ENCODE measurements around the gene RILPL2. TPM values are rescaled to one million over a fixed set of nuclear protein-coding genes. Genes with fewer than 3 reads are reported as not detected.
"Not testable (repeated sequence)": the region's sequence is repeated elsewhere in the genome, so short reads cannot be mapped to it uniquely, and the experiment has no call there.

Gene RILPL2
- total RNA-seq, 4 donors from 2014 or later, result 5.4 to 7.6 (median 5.8) TPM

- peaks cover 27 to 37% (median 35%) of the 10 kb centered on the region in 4 donors for H3K4me1 ChIP-seq
- H3K4me3 ChIP-seq, result peak overlapping the region; percentile 83 to 91 (median 88)
- H3K27me3 ChIP-seq, result no peaks in the 10 kb centered on the region
- intact Hi-C loops (cut with DNase I), result no loop called here
- peak overlapping the region; percentile 86 to 96 (median 87) for H3K27ac ChIP-seq (replicated peaks in 1 of 4)
- no peak for DNase-seq (ENCODE audit: extremely low spot score)
- no peaks in the 10 kb centered on the region for H3K36me3 ChIP-seq
- WGBS, result 2% methylated on average over 18 of the region's 41 CpGs
- no peaks in the 10 kb centered on the region for H3K9me3 ChIP-seq
- no peak for TF ChIP-seq CTCF (IDR thresholded peaks at IDR 0.05)
- no peak for TF ChIP-seq POLR2AphosphoS5 (IDR thresholded peaks at IDR 0.05)
- no peak for TF ChIP-seq EP300 (IDR thresholded peaks at IDR 0.05)
Measured at GRCh38 chr12:123384318-123384993, 52.0 kb downstream of the RILPL2 start.

GRCh38 chr12:123382684-123383083 is 53.8 kb downstream of the RILPL2 start:
- Histone ChIP-seq H3K4me1 (peaks cover 20 to 29% (median 26%) of the 10 kb centered on the region in 4 donors), H3K27me3 (no peaks in the 10 kb centered on the region), H3K9me3 (no peaks in the 10 kb centered on the region), H3K4me3 (no peak overlapping the region), H3K27ac (replicated peaks in 1 of 4) (peak overlapping the region in 2 of 4 donors; percentile 23 to 96), H3K36me3 (no peaks in the 10 kb centered on the region)
- intact Hi-C loops (cut with DNase I), result no loop called here
- no peak for DNase-seq (ENCODE audit: extremely low spot score)
- TF ChIP-seq POLR2AphosphoS5 (IDR thresholded peaks at IDR 0.05) (no peak), CTCF (IDR thresholded peaks at IDR 0.05) (no peak)
- WGBS, result 95% methylated on average over 14 of the region's 14 CpGs

GRCh38 chr12:123379391-123379790 is 57.1 kb downstream of the RILPL2 start:
- Histone ChIP-seq H3K9me3 (no peaks in the 10 kb centered on the region), H3K4me1 (peaks cover 6 to 22% (median 15%) of the 10 kb centered on the region in 4 donors), H3K27ac (replicated peaks in 1 of 4) (no peak overlapping the region), H3K36me3 (no peaks in the 10 kb centered on the region), H3K4me3 (no peak overlapping the region), H3K27me3 (no peaks in the 10 kb centered on the region)
- intact Hi-C loops (cut with DNase I), result no loop called here
- 89% methylated on average over 5 of the region's 5 CpGs for WGBS
- TF ChIP-seq POLR2A (IDR thresholded peaks at IDR 0.05; ENCODE audit: low read depth), result no peak
- no peak for TF ChIP-seq CTCF (IDR thresholded peaks at IDR 0.05)
- TF ChIP-seq POLR2AphosphoS5 (IDR thresholded peaks at IDR 0.05), result no peak
- no peak for TF ChIP-seq EP300 (IDR thresholded peaks at IDR 0.05)
- DNase-seq (ENCODE audit: extremely low spot score), result no peak

GRCh38 chr12:123372415-123372814 is 64.1 kb downstream of the RILPL2 start:
- H3K27me3 ChIP-seq; H3K36me3 ChIP-seq; H3K4me3 ChIP-seq; H3K27ac ChIP-seq (replicated peaks in 1 of 4); DNase-seq (ENCODE audit: extremely low spot score); H3K9me3 ChIP-seq; intact Hi-C loops (cut with DNase I): not testable (repeated sequence)
- 79% methylated on average over 5 of the region's 5 CpGs for WGBS
- peaks cover 0 to 19% (median 13%) of the 10 kb centered on the region in 4 donors for H3K4me1 ChIP-seq

- H3K4me1 ChIP-seq, result peaks cover 0 to 19% (median 13%) of the 10 kb centered on the region in 4 donors
- peak overlapping the region in 1 of 4 donors; percentile 14 for H3K27ac ChIP-seq (replicated peaks in 1 of 4)
- 97% methylated on average over 36 of the region's 48 CpGs for WGBS
- H3K36me3 ChIP-seq; H3K4me3 ChIP-seq; H3K27me3 ChIP-seq; H3K9me3 ChIP-seq; intact Hi-C loops (cut with DNase I); DNase-seq (ENCODE audit: extremely low spot score): not testable (repeated sequence)
Measured at GRCh38 chr12:123371667-123372368, 64.7 kb downstream of the RILPL2 start.

All from esophagus muscularis mucosa (tissue), 4 donors.